ENCODE results near the gene NCOA5. TPM values are rescaled to one million over a fixed set of nuclear protein-coding genes. Genes with fewer than 3 reads are reported as not detected.
A peak's percentile ranks its signal among the peaks of the same experiment; 100 is the strongest.

Gene NCOA5
- total RNA-seq, 1 experiment from 2014 or later: 15.9 TPM

DNA sequence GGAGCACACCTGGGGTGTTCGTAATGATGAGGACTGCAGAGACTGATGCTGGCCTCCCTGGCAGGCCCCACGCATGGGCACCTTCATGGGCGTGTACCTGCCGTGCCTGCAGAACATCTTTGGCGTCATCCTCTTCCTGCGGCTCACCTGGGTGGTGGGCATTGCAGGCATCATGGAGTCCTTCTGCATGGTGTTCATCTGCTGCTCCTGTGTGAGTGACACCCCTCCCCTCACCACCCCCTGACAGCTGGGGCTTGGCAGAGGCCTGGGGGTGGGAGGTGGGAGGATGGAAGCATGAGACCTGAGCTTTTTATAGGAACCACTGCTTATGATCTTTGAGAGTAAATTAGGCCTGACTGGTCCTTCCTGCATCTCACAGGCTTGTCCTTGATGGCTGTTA is 54.0 kb downstream of the NCOA5 start:
- in situ Hi-C loops (cut with HindIII; ENCODE audit: low pct_unique_long_range_greater_than_20kb, low sequenced_read_pairs): no loop called here
- no peak for DNase-seq (ENCODE audit: low read depth, low spot score)

DNA sequence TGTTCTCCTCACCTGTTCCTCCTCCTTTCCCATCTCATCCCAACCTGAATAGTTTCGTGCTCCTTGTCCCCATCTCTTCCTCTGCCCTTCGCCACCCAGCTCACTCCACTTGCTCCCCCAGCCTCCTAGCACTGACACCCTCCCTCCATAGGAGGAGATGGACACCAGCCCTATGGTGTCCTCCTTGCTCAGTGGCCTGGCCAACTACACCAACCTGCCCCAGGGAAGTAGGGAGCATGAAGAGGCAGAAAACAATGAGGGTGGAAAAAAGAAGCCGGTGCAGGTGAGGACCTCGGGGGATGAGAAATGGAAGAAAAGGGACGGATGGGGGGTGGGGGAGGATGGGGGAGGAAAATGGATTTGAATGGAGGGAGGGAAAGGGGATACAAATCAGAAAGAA is 54.5 kb downstream of the NCOA5 start:
- in situ Hi-C loops (cut with HindIII; ENCODE audit: low pct_unique_long_range_greater_than_20kb, low sequenced_read_pairs): no loop called here
- no peak for DNase-seq (ENCODE audit: low read depth, low spot score)

DNA sequence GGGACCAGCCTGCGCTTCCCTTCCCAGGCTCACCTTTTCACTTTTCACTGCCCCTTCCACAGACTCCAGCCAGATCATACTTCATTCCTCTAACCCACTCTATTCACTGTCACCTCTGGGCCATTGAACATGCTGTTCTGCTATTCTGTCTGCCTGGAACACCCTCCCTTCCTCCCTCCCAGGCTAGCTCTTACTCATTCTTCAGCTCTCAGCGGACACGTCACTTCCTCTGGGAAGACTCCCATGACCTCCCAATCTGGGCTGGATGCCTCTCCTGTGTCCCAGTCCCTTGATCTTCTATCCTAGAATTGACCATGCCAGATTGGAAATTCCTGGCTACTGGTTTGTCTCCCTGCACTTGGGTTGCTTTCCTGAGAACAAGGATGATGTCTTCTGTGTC is 55.7 kb downstream of the NCOA5 start:
- DNase-seq (ENCODE audit: low read depth, low spot score): no peak
- in situ Hi-C loops (cut with HindIII; ENCODE audit: low pct_unique_long_range_greater_than_20kb, low sequenced_read_pairs): no loop called here

DNA sequence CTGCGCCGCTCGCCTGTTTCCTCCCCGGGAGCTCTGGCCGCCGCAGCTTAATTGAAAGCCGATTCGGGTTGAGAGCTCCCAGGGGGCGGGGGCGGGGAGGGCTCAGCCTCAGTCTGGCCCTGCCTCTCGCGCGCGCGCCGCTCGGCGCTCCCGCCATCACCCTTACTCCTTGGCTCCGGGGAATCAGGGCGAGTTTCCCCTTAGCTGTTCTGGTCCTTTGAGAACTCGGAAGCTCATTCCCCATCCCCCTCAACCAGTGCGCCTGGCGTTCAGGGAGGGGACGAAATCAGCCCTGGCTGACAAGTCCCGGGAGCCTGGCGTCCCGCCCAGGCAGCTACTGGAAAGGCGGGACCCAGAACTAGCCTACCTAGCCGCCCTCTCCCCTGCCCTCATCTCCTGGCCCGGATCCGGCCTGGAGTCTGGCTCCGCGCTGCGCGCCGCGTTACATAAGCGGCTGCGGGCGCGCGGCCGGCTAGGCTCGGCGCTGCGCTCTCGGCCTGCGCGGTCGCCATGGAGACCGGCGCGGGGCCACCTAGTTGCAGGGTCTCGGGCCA is 58.0 kb downstream of the NCOA5 start:
- in situ Hi-C loops (cut with HindIII; ENCODE audit: low pct_unique_long_range_greater_than_20kb, low sequenced_read_pairs): no loop called here

DNA sequence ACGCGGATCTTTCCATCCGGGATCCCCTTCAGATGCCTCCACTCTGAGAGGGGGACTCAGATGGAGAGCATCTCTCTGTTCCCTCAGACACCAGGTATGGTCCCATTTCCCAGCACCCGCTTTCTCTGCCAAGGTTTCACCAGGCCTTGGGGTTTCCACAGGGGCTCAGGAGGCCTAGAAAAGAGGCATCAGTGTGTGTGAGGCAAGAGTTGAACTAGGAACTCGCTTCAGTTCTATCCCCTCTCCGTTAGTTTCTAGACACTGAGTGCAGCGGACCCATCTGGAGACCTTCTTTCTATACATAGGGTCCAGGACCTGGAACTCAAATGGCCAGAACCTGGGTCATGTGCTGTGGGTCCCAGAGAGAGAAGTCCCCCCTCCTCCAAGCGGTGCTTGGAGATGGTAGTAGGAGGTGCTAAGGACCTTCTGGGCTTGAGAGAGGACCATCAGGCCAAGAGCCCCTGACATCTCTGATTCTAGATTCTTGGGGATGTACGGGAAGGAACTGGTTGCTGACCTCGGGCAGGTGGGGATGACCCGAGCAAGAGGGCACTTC is 58.7 kb downstream of the NCOA5 start:
- DNase-seq (ENCODE audit: low read depth, low spot score): no peak
- in situ Hi-C loops (cut with HindIII; ENCODE audit: low pct_unique_long_range_greater_than_20kb, low sequenced_read_pairs): no loop called here

More for the DNA sequence above, 58.0 kb downstream of the NCOA5 start:
- no peak for DNase-seq (ENCODE audit: low read depth, low spot score)

DNA sequence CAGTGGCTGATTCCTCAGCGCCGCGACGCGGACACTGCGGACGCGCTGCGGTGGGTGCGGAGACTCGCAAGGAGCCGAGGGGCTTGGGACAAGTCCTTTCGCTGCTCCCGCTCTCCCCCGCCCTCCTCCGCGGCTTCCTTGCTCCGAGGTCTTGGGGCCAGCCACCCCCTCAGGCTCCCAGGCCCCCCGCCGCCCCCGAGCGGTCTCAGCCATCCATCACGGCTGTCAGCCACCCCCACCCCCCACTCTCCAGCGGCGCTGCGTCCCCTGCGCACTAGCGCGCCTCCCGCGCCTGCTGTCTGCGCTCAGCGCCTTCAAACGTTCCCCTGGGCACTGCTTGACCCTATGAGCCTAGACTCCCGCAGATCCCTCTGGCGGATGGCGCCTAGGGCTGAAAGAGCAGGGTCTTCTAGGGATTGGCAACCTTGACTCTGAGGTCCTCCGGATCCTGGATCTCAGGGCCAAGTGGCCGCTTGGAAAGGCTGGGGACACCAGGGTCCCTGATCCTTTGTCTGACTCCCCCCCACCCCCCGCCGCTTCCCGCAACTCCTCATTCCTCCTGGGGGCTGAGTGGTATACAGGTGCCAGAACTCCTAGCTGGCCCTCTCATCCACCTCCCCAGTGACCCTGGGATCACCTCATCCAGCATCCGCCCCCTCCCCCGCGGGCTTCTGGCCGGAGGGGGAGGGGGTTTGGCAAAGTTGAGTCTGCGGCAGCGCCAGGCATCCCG is 59.3 kb downstream of the NCOA5 start:
- in situ Hi-C loops (cut with HindIII; ENCODE audit: low pct_unique_long_range_greater_than_20kb, low sequenced_read_pairs): no loop called here
- no peak for DNase-seq (ENCODE audit: low read depth, low spot score)

DNA sequence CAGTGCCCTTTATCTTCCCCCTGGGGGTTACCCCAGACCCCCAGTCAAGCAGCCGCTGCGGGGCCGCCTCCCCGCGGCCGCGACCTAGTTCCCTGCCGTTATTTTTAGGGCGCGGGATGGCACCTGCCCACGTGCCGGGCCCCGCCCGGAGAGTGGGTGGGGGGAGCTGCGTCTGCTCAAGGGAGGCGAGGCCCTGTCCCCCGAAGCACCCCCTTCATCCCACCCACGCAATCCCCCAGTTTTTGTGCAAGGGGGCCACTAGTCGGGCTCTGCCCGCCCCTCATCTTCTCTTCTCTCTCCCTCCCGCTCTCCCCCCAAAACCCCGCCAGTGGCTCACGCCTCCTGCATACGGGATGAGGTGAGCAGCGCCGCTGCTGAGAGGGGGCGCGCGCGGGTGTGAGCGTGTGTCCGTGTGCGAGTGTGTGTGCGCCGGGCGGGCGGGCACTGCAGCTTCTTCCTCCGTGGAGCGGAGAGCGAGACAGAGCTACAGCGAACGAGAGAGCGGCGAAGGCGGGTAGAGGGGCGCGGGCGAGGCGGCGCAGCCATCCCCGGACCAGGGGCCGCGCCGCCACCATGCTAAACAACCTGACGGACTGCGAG is 60.9 kb downstream of the NCOA5 start, which contains the start of gene SLC12A5:
Gene SLC12A5 (plus strand): TSS at position 444 of the 600 bp plus-strand sequence. CDS start 130 bp downstream, at position 574.
- in situ Hi-C loops (cut with HindIII; ENCODE audit: low pct_unique_long_range_greater_than_20kb, low sequenced_read_pairs): no loop called here
- DNase-seq (ENCODE audit: low read depth, low spot score): no peak

DNA sequence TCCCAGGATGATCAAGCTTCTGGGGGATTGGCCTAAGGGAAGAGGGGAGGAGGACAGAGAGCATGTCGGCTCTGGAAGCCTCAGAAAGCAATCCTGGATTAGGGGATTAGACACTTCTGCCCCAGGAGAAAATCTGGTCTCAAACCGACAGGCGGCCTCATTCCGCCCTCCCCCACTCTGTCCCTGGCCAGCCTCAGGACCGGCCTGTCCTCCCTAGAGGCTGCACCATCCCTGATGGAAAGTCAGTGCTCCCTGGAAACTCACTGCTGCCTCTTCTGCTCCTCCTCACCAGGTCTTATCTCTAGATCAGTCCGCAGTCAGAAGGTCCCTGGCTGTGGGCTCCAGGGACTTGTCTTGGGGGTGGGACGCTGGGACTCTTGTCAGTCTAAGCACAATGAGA is 61.7 kb downstream of the NCOA5 start:
- in situ Hi-C loops (cut with HindIII; ENCODE audit: low pct_unique_long_range_greater_than_20kb, low sequenced_read_pairs): no loop called here
- no peak for DNase-seq (ENCODE audit: low read depth, low spot score)

DNA sequence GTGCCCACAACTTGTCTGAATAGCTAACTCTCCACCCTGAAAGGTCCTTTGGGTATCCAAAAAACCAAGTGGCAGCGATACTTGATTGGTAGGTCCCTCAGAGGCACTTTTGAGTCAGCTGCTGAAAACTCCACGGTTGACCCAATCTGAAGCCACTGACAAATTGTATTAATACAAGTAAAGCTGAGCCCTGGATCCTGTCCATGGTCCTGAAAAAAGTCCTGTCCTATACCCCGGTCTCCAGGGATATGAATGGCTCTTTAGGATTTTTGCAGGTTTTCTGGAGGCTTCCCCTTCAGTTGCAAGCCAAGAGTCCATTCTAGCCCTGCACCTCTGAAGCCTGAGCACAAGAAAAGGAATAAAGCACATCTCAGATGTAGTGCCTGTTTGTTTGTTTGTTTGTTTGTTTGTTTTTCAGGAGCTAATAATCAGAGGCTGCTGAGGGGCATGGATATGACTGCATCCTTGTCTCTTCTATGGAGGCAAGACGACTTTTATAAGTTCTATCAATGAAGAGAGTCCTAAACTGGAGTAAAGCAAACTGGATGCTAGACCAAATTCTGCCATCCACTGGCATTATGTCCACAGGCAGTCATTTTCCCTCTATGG is 62.4 kb downstream of the NCOA5 start:
- in situ Hi-C loops (cut with HindIII; ENCODE audit: low pct_unique_long_range_greater_than_20kb, low sequenced_read_pairs): no loop called here
- peak; percentile 60 for DNase-seq (ENCODE audit: low read depth, low spot score)

DNA sequence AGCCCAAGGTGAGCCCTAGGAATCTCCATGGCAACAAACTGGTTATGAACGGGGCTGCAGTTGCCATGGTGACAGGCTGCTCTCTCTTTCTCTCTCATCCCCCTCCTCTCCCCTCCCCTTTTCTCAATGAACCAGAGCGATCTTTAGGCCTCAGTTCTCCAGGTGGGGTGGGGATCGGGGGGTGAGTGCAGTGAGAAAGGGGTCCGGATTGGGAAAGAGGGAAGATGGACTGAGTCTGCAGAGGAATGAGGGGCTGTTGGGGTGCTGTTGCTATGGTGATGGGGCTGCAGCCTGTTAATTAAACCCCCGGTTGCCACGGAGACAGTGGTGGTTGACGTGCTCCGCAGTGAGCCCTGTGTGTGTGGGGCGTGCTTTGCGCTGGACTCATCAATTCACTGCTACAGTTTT is 64.4 kb downstream of the NCOA5 start:
- DNase-seq (ENCODE audit: low read depth, low spot score): no peak
- in situ Hi-C loops (cut with HindIII; ENCODE audit: low pct_unique_long_range_greater_than_20kb, low sequenced_read_pairs): no loop called here

DNA sequence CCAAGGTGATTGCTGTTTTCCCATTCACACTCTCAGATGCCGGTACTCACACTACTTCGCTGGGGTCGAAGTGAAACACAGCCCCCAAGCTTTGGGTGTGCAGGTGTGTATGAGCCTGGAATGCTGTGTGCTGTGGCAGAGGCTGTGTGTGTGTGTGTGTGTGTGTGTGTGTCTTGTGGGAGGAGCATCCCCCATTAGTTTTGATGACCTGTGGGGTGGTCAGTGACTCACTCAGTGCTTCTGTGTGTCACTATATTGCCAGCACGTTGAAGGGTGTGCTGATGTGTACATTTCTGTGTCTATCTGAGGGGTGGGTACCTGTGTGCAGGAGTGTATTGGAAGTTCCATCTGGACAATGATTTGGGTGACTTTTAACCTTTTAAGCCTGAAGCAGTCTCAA is 65.8 kb downstream of the NCOA5 start:
- in situ Hi-C loops (cut with HindIII; ENCODE audit: low pct_unique_long_range_greater_than_20kb, low sequenced_read_pairs): no loop called here
- no peak for DNase-seq (ENCODE audit: low read depth, low spot score)

DNA sequence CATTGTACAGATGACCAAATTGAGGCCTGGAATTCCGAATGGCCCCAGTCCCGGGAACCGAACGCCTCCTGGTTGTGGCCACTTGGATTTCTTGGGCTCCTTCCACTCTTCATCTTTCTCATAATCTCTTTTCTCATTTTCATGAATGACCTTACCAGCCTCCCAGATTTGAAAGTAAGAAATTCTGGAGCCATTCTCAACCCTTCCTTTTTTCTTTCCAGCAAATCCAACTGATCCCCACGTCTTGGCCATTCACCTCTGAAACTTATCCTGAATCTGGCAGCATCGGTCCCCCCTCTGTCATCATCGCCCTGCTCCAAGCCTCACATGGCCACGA is 66.6 kb downstream of the NCOA5 start:
- DNase-seq (ENCODE audit: low read depth, low spot score): no peak
- in situ Hi-C loops (cut with HindIII; ENCODE audit: low pct_unique_long_range_greater_than_20kb, low sequenced_read_pairs): no loop called here

DNA sequence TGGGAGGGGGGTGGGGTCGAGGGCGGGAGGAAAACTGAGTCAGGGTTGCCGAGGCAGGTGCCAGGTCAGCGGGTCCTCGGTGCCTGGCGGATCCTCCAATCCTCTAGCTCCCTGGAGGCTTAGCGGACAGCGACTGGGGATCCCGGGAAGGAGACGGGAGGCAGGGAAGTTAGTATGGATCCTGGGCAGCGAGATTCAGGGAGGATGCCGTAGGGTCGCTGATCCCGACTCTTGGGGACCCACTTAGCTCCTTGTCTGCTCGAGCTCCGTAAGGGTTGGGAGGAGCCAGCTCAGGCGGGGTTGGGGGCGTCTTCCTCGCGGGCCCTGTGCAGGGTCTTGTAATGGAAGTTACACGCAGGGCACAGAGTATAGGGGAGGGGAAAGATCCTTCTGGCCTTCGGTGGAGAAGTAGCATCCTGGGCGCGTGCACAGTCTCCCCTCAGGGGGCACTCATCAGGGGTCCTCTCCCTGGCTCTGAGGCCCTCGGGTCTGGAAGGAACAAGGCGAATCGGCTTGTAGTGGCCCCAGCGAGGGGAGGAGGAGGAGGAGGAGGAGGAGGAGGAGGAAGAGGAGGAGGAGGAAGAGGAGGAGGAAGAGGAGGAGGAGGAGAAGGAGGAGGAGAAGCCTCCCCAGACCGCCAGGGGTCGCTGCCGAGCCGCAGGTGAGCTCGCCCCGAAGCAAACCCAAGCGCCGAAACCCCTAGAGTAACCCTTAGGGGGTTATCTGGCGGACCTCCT is 67.2 kb downstream of the NCOA5 start:
- peak; percentile 52 for DNase-seq (ENCODE audit: low read depth, low spot score)
- in situ Hi-C loops (cut with HindIII; ENCODE audit: low pct_unique_long_range_greater_than_20kb, low sequenced_read_pairs): no loop called here

DNA sequence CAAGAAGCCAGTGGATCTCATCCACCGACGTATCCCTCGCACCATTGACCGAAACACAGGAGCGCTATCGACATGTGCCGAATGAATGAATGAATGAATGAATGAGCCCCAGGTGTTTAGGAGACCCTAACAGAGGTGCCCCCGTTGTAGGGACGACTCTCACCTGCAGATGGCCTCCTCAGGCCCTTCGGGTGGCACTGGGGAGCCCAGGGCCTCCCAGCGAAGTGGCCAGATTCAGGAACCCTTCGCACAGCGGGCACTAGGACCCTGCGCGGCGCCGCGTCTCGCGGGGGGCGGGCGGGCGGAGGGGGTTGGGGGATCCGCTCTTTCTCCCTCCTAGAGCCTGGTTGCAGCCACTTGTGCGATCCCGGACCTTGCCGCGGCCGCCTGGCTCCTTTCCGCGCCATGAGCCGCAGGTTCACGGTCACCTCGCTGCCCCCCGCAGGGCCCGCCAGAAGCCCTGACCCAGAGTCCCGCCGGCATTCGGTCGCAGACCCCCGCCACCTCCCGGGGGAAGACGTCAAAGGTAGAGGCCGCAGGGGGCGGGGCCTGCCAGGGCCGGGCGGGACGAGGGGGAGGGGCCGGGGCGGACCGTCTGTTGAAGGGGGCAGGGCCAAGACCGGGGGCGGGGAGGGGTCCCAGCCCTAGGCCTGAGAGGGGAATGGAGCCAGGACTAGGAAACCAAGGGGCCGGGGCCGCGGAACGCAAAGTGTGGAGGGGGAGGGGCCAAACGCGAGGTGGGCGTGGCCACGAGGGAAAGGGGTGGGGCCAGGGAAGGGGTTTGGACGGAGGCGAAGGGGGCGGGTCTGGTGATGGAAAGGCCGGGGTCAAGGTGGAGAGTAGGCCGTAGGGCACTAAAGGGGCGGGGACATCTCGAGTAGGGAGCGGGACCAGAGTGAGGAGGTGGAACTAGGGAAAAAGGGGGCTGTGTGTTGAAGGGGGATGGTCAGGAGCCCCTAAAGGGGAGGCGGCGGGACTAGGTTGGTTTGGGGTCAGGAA is 68.1 kb downstream of the NCOA5 start:
- in situ Hi-C loops (cut with HindIII; ENCODE audit: low pct_unique_long_range_greater_than_20kb, low sequenced_read_pairs): no loop called here
- peak; percentile 84 for DNase-seq (ENCODE audit: low read depth, low spot score)

DNA sequence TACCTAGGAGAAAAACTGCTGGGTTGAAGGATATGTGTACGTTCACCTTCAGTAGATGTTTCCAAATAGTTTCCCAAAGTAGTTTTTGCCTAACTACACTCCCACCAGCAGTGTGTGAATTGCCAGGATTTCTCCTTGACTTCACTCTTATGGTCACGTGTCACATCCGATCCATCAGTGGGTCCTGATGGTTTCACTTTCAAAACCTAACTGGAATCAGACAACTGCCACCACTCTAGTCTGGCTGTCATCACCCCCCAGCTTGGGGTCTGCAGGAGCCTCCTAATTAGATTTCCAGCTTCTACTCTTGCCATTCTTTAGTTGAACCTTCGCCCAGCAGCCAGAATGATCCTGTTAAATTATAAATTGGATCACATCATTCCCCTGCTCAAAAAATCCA is 69.2 kb downstream of the NCOA5 start:
- in situ Hi-C loops (cut with HindIII; ENCODE audit: low pct_unique_long_range_greater_than_20kb, low sequenced_read_pairs): no loop called here
- DNase-seq (ENCODE audit: low read depth, low spot score): peak; percentile 29

DNA sequence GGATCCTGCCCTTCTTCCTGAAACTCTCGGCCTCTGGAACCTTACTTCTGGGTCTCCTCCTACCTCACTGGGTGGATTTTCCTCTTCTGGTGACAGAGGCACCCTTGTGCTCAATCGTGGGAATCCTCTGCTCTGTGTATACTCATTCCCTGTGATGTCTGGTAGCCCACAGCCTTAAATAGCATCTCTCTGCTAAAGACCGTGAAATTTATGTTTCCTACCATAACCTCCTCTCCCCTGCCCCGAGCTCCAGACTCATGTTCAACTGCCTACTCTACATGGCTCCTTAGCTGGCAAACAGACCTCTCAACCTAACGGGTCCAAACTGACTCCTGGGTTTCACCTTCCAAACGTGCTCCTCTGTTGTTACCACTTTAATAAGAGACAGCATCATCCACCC is 71.2 kb downstream of the NCOA5 start:
- in situ Hi-C loops (cut with HindIII; ENCODE audit: low pct_unique_long_range_greater_than_20kb, low sequenced_read_pairs): no loop called here

DNA sequence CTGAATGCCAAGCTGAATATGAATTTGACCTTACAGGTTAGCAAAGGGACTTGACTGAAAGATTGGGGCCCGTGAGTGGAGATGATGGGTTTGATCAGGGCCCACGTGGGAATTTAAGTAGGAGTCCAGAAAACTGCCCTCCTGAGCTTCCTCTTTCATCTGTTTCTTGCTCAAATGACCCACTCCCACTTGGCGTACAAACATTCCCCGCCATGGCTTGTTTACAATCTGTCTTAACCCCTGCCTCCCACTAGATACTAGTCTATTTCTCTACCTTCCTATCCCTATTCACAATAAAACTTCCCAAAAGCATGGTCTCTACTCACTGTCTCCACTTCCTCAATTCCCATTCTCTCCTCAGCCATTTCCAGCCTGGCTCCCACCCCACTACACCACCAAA is 71.7 kb downstream of the NCOA5 start:
- in situ Hi-C loops (cut with HindIII; ENCODE audit: low pct_unique_long_range_greater_than_20kb, low sequenced_read_pairs): no loop called here
- no peak for DNase-seq (ENCODE audit: low read depth, low spot score)

More for the DNA sequence above, 71.2 kb downstream of the NCOA5 start:
- no peak for DNase-seq (ENCODE audit: low read depth, low spot score)
